Gastroesophageal sphincter (tissue), 3 donors: ENCODE data around the gene PCDHA2.

Experiments used
- EP300 ChIP-seq: sonication (generic); formaldehyde crosslinking; IDR thresholded peaks from one replicate; pipeline ENCODE4 v1.6.1; 2017; ENCODE audit warnings: antibody characterized with exemption, mild to moderate bottlenecking
- TF ChIP-seq, protein P1 (sequence below), 4 experiments: fragments of 200-600 bp in 2 of 4; fragments of 450-650 bp in 2 of 4; sonication (generic) in 1 of 4; IDR thresholded peaks; one replicate each; pipeline ENCODE4 v1.5.1; 2017 to 2019; ENCODE audit warnings: antibody characterized with exemption in 4 of 4, mild to moderate bottlenecking in 2 of 4, moderate library complexity in 2 of 4

DNA sequence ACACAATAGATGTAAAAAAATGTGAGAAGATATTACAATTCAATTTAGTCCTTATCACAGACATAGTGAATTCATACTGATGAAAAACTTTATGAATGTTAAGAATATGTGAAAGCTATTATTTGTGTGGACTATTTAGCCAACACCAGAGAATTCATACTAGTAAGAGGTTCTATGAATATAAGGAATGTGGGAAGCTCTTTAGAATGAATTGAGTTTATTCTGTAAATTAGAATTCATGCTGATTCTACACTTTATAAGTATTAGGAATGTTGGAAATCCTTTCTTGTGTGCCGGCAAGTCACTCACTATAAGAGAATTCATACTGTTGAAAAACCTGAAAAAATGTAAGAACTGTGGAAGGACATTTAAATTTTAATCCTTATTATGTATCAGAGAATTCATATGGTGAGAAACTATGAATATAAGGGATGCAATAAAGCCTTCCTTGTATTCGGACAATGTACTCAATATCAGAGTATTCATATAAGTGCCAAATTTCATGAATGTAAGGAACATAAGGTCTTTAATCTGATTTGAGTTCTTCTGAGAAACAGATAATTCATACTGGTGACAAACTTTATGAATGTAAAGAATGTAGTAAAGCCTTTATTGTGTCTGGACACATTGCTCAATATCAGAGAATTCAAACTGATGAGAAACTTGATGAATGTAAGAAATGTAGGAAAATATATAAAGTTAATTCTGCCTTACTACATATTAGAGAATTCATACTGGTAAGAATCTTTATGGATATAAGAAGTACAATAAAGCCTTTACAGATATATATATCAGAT lies 30.3 kb upstream of the PCDHA2 start:
- TF ChIP-seq, protein P1, sequence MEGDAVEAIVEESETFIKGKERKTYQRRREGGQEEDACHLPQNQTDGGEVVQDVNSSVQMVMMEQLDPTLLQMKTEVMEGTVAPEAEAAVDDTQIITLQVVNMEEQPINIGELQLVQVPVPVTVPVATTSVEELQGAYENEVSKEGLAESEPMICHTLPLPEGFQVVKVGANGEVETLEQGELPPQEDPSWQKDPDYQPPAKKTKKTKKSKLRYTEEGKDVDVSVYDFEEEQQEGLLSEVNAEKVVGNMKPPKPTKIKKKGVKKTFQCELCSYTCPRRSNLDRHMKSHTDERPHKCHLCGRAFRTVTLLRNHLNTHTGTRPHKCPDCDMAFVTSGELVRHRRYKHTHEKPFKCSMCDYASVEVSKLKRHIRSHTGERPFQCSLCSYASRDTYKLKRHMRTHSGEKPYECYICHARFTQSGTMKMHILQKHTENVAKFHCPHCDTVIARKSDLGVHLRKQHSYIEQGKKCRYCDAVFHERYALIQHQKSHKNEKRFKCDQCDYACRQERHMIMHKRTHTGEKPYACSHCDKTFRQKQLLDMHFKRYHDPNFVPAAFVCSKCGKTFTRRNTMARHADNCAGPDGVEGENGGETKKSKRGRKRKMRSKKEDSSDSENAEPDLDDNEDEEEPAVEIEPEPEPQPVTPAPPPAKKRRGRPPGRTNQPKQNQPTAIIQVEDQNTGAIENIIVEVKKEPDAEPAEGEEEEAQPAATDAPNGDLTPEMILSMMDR (IDR thresholded peaks at IDR 0.05), result no peak
- TF ChIP-seq EP300, result no peak
